DMS 273 (cell line): ENCODE measurements around the gene NFAM1.

Experiments used
- DNase-seq: peaks from one replicate; lab custom pipeline; 2025; ENCODE audit not compliant: unreplicated experiment; lab: John Stamatoyannopoulos, UW

NFAM1 gene

DNA sequence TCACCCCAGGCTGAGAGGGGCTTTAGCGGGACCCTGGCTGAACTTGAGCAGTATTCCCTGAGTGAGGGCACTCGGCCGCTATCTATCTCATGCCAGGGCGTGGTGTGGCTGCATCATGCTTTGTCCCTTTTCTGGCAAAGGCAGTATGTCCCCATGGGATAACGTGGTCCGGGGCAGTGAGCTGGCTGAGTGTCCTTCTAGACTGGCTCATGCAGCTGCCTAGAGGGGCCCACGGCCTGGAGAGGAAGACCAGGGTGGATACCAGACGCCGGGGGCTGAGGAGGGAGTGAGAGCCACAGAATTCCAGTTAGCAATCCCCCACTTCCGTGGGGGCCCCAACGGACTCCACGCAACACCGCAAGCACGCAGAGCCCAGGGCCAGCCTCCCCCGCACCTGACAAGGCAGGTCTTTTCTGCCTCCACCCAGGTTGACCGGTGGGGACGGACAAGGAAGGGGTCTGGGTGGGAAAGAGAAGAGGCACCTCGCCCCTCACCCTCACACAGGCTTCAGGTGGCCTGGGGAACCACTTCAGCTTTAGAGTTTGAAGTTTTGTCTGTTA is 15.5 kb downstream of the NFAM1 start:
- no peak for DNase-seq

GRCh38 chr22:42414565-42415303 is 17.5 kb downstream of the NFAM1 start:
- no peak for DNase-seq

- DNase-seq: no peak
Observed at GRCh38 chr22:42414021-42414420, 18.2 kb downstream of the NFAM1 start.

DNA sequence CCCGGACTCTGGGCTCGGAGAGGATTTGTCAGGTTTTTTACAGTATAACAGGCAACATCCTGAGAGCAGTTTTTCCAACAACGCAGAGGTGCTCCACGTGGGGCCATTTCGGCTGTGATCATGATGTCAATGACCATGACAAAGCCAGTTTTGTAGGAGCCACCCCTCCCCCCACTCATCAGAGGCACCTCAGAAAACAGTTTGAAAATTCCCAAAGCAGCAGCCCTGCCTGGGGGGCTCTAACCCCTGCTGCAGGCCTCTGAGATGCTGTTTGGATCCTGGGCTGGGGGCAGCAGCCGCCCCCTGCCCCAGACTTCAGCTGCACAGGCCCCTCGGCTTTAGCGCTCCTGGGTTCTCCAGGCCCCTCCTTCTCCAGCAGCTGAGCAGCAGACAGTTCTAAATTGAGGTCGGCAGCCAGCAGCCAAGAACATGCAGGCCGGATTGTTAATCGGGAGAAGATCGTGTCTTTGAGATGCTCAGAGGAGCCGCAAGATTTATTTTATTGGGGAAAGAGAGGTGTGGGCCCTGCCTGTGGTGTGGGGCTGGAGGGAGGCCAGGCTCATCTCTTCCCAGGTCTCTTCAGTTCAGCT is 19.4 kb downstream of the NFAM1 start:
- no peak for DNase-seq

DNA sequence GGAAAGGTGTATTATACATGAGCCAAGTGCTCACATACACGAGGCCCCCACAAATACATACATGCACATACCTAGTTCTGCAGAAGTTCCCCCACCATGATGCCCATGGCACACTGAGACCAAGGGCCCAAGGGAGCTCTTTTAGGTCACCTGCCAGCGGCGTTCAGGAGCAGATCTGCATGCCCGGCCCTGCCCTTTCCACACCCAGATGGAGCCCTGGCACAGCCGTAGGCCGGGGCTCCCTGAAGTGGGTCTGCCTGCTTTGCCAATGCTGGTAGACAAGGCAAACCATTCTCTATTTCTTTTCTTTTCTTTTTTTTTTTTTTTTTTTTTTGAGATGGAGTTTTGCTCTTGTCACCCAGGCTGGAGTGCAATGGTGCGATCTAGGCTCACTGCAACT is 21.5 kb downstream of the NFAM1 start:
- DNase-seq: peak; percentile 29

- DNase-seq: no peak
Observed at GRCh38 chr22:42408810-42409529, 23.2 kb downstream of the NFAM1 start.

GRCh38 chr22:42408276-42408675 is 23.9 kb downstream of the NFAM1 start:
- no peak for DNase-seq

- no peak for DNase-seq
Observed at GRCh38 chr22:42404266-42404665, 27.9 kb downstream of the NFAM1 start.

GRCh38 chr22:42401535-42402334 is 30.5 kb downstream of the NFAM1 start:
- no peak for DNase-seq

DNA sequence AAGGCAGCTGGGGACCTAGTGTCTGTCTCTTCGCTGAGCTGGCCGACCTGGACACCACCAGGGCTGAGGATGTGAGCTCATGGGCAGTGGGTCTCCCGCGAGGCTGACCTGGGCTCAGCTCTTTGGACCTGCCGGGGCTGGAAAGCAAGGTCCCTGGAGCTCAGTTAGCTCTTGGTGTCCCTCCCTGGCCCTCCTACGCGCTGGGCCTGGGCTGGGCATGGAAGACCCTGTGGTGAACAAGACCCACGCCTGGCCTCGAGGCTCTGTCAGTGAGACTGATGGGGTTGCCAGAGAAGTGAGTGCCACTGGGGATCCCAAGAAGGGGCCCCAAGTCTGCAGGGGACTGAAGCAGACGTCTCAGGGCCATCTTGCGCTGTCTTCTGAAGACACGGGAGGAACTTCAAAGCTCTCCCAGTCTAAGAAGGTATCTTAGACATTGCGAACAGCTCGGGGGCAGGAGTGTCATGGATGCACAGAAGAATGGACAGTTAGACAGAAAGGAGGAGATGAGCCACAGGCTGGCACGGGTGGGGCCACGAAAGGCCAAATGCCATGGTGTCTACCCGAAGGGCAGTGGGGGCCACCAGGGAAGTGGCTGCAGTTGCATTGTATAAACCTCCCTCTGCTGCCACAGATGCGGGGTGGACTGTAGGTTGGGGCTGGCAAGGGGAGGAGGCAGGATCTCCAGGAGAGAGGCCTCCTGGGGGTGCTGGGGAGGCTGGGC is 31.2 kb downstream of the NFAM1 start:
- DNase-seq: no peak

- peak; percentile 90 for DNase-seq
Observed at GRCh38 chr22:42399315-42400271, 32.6 kb downstream of the NFAM1 start.

- DNase-seq: no peak
Observed at GRCh38 chr22:42397332-42398249, 34.6 kb downstream of the NFAM1 start.

DNA sequence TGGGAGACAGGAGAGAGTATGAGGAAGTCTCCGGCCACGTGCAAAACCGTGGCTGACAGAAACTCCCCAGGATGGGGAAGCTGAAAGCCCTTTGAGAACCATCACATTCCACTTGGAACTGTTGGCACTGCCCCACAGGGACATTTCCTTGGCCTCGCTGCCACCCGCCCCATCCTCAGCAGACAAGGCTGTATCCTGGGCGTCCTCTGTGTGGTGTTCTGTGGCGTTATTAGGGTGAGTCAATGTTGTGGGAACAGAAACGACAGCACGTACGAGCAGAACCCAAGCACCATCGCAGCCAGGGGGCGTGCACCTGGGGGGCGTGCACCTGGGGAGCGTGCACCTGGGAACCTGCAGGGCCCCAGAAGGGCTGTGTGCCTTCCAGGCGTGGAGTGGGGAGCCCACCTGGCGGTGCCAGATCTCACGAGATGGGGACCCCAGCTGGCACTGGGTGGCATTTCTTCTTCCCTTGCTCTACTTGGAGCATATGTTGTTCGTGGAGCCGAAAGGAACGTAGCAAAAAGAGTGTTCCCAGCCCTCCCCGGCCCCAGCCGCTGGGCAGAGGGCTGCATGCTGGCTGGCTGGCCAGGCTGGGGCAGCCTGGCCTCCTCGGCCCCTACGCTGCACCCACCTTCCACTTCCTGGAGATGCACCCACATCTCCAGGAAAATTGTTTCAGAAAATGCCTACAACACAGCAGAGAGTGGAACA is 35.4 kb downstream of the NFAM1 start:
- DNase-seq: no peak

DNA sequence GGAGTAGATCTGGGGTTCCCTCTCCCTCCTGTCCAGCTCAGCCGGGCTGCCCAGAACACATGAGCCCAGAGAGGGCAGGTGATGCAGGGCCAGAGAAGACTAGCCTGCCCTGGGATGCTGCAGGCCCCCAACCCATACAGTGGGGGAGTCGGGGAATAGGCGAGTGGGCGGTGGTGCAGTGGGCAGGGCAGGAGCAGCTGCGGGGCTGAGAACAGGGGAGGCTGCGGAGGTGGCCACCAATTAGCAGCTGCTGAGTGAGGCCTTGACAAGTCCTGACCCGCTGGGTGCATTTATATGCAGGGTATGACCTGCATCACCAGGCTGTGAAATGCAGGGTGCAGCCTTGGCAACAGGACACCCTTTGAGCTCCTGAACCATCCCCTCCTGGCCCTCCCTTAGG is 43.1 kb downstream of the NFAM1 start:
- peak; percentile 90 for DNase-seq

- peak; percentile 98 for DNase-seq
Observed at GRCh38 chr22:42388130-42388797, 43.9 kb downstream of the NFAM1 start.

DNA sequence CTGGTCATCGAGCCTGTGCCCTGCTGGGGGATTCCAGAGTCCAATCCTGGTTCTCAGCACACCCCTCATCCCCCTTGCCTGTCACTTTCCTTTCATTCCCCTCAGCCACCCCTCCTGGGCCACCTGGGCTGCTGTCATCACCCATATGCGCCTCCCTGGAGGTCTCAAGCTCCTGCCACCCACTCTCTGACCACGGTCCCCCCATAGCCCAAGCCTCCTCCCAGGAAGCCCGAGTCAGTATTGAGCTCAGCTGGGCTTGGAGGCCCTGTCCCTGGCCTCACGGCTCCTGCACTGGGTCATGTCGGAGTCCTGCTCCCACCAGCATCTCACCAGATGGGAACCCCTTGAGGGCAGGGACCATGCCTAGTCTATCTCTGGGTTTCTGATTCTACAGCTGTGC is 44.6 kb downstream of the NFAM1 start:
- no peak for DNase-seq

- peak; percentile 94 for DNase-seq
Observed at GRCh38 chr22:42385696-42386095, 46.5 kb downstream of the NFAM1 start.
